Subcutaneous adipose tissue (tissue), 4 donors: ENCODE data around the gene DCLK1. TPM values are rescaled to one million over a fixed set of nuclear protein-coding genes. Genes with fewer than 3 reads are reported as not detected.

Experiments
- total RNA-seq, 4 donors: library from RNA; depleted of rRNA; stranded (reverse); fragments of >200 nt; gene quantifications; one replicate each; pipeline ENCODE4 v1.1.0, GENCODE V29; 2016
- TF ChIP-seq, protein P1 (sequence below): fragments of 450-650 bp; IDR thresholded peaks from one replicate; pipeline ENCODE4 v1.5.1; 2016; ENCODE audit warnings: low read depth, mild to moderate bottlenecking, control low read depth, antibody characterized with exemption, moderate library complexity

DCLK1 gene
- total RNA-seq, 4 donors from 2014 or later: 78.9 to 116 (median 106) TPM

DNA sequence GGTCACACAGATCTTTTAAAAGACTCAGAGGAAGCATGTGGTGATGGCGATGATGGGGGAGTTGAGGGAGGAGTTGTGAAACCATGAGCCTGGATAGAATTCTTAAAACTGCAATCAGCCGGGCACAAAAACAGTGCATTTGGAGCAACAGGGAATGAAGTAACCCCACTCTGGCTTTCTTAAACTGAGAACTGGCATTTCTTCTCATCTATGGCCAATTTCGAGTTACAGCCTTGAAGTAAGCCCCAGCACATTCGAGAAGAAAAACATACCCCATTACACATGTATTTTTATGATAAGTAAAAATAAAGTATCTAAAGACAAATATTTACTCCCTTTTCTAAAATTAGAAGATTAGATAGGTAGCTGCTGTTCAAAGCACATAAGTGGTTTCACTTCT is 70.1 kb downstream of the DCLK1 start:
- TF ChIP-seq, protein P1, sequence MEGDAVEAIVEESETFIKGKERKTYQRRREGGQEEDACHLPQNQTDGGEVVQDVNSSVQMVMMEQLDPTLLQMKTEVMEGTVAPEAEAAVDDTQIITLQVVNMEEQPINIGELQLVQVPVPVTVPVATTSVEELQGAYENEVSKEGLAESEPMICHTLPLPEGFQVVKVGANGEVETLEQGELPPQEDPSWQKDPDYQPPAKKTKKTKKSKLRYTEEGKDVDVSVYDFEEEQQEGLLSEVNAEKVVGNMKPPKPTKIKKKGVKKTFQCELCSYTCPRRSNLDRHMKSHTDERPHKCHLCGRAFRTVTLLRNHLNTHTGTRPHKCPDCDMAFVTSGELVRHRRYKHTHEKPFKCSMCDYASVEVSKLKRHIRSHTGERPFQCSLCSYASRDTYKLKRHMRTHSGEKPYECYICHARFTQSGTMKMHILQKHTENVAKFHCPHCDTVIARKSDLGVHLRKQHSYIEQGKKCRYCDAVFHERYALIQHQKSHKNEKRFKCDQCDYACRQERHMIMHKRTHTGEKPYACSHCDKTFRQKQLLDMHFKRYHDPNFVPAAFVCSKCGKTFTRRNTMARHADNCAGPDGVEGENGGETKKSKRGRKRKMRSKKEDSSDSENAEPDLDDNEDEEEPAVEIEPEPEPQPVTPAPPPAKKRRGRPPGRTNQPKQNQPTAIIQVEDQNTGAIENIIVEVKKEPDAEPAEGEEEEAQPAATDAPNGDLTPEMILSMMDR: no peak

DNA sequence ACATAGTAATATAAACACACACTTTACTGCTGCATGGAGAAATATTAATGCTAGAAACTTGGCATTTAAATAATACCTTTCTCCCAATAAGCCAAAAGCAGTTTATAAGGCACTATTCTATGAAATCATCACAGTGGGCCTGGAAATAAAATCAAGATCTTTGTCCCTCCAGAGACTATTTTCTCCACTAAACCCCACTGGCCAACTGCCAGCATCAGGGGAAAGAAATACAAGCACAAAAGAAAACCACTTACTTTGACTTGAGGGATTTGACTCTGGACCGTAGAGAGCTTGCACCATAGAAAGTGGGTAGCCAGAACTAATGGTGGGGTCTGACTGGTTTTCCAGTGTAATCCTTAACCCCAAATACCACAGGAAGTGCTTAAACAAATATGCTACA is 71.9 kb downstream of the DCLK1 start:
- TF ChIP-seq, protein P1: no peak

GRCh38 chr13:36058116-36058515 is 73.1 kb downstream of the DCLK1 start:
- TF ChIP-seq, protein P1: no peak

DNA sequence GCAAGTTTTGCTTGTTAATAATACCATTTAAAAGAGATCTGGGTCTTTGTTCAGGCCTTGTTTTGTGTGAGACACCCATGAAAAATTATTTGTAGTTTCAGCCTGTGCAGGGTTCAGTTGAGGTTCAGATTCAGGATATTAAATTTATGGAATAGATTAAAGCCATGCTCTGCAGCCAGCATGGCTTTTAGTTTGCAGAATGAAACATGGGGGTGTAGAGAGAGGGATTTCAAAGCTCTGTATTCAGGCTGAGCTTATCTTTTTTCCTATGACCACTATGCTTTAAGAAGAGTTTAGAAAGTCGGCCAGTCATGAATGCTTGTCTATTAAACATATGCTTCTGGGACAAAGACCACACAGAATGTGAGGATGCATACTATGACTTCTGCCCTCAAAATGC is 73.6 kb downstream of the DCLK1 start:
- TF ChIP-seq, protein P1: no peak

DNA sequence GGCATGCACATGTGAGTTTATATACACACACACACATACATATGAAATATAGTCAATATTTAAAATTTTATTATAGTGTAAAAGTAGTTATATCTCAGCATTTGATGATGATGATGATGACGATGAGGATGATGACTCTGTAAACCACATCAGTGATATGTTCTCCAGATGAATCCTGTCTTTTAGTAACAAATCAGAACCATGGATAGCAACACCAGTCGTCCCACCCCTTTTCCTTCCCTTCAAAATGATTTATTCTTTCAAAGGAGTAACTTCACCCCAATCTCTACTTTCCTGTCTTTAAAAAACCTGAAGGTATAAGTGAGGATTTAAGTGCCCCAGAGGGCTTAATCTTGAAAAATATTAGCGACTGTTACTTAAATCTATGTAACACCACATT is 74.1 kb downstream of the DCLK1 start:
- TF ChIP-seq, protein P1: no peak

- TF ChIP-seq, protein P1: no peak
Measured at GRCh38 chr13:36055366-36055765, 75.8 kb downstream of the DCLK1 start.

GRCh38 chr13:36054041-36054440 is 77.1 kb downstream of the DCLK1 start:
- TF ChIP-seq, protein P1: no peak
